Esophagus muscularis mucosa (tissue), 4 donors: ENCODE results near the gene ACY1.

ENCODE experiments used
- CTCF ChIP-seq, 3 experiments: fragments of 200-600 bp in 2 of 3; fragments of 450-650 bp in 1 of 3; sonication (generic) in 2 of 3; IDR thresholded peaks; one replicate each; pipeline ENCODE4 v1.5.1; 2017 to 2019; ENCODE audit warnings: antibody characterized with exemption in 3 of 3, mild to moderate bottlenecking in 2 of 3, moderate library complexity in 1 of 3
- EP300 ChIP-seq: sonication (generic); formaldehyde crosslinking; IDR thresholded peaks from one replicate; pipeline ENCODE4 v1.6.1; 2017; ENCODE audit warnings: antibody characterized with exemption
- POLR2A ChIP-seq: fragments of 450-650 bp; IDR thresholded peaks from one replicate; pipeline ENCODE4 v1.6.1; 2017; ENCODE audit warnings: antibody characterized with exemption, moderate library complexity, mild to moderate bottlenecking, low read depth
- POLR2AphosphoS5 ChIP-seq, 2 donors: sonication (generic); formaldehyde crosslinking; IDR thresholded peaks; one replicate each; pipeline ENCODE4 v1.6.1; 2017; ENCODE audit warnings: antibody characterized with exemption in 2 of 2

GRCh38 chr3:52038227-52038626 lies 54.9 kb downstream of the ACY1 start:
- TF ChIP-seq CTCF (IDR thresholded peaks at IDR 0.05) (no peak), POLR2A (no peak), POLR2AphosphoS5 (IDR thresholded peaks at IDR 0.05) (no peak), EP300 (no peak)
